B cell (primary cell): ENCODE results near the gene FAM151A. TPM values are rescaled to one million over a fixed set of nuclear protein-coding genes. Genes with fewer than 3 reads are reported as not detected.

Source experiments
- ATAC-seq: fragments of 200-7000 bp; cut with Tn5 transposase; one replicate; pipeline ENCODE4 v1.10.0; 2021; ENCODE audit warnings: low read depth, mild to moderate bottlenecking, moderate number of reproducible peaks, moderate library complexity
- CTCF ChIA-PET: fragments of 350-600 bp; sonication (Branson Sonifier 250); formaldehyde crosslinking; loops from one replicate; lab custom pipeline; 2021; ENCODE audit warnings: antibody characterized with exemption, inconsistent platforms; lab: Charles Lee
- POLR2A ChIA-PET: fragments of 350-600 bp; sonication (Branson Sonifier 250); formaldehyde crosslinking; loops from one replicate; lab custom pipeline; 2021; ENCODE audit warnings: antibody characterized with exemption; lab: Charles Lee
- DNase-seq: peaks from one replicate; pipeline ENCODE4 v3.0.0; 2013
- H2AFZ ChIP-seq: 2 replicates; pipeline ENCODE4 v1.6.1; 2012; ENCODE audit warnings: mild to moderate bottlenecking, low read depth, low read length; ENCODE audit not compliant: insufficient read depth, poor library complexity, severe bottlenecking
- H3K27ac ChIP-seq, 2 donors: 1 replicate in 1 of 2; 2 replicates in 1 of 2; pipeline ENCODE4 v1.5.1; 2012 to 2013; ENCODE audit warnings: low read length in 2 of 2, mild to moderate bottlenecking in 2 of 2, moderate library complexity in 1 of 2
- H3K27me3 ChIP-seq, 4 experiments: fragments of 200-600 bp in 1 of 4; sonication (generic) in 1 of 4; replicated peaks in 1 of 4; 1 replicate in 2 of 4; 2 replicates in 2 of 4; pipeline versions ENCODE4 v1.6.1 to v1.7.0; 2013 to 2016; ENCODE audit warnings: low read length in 3 of 4, mild to moderate bottlenecking in 2 of 4, mixed read lengths in 1 of 4, moderate library complexity in 1 of 4; ENCODE audit not compliant: insufficient read depth in 4 of 4, control insufficient read depth in 3 of 4; ENCODE audit errors: control extremely low read depth in 1 of 4
- H3K36me3 ChIP-seq, 2 experiments: replicated peaks in 1 of 2; 1 replicate in 1 of 2; 2 replicates in 1 of 2; pipeline versions ENCODE4 v1.6.1 to v1.7.1; 2013; ENCODE audit warnings: low read length in 1 of 2; ENCODE audit not compliant: insufficient read depth in 2 of 2, control insufficient read depth in 1 of 2; ENCODE audit errors: control extremely low read depth in 1 of 2, extremely low read depth in 1 of 2
- H3K4me1 ChIP-seq, 2 donors: fragments of 200-600 bp in 1 of 2; sonication (generic) in 1 of 2; 1 replicate in 1 of 2; 2 replicates in 1 of 2; pipeline versions ENCODE4 v1.5.1 to v1.6.1; 2013 to 2017; ENCODE audit warnings: low read length in 2 of 2; ENCODE audit not compliant: control insufficient read depth in 2 of 2, insufficient read depth in 2 of 2
- H3K4me2 ChIP-seq: replicated peaks from 2 replicates; pipeline ENCODE3; 2012; ENCODE audit warnings: mild to moderate bottlenecking, low read depth, low read length; ENCODE audit not compliant: poor library complexity, severe bottlenecking
- H3K4me3 ChIP-seq, 5 experiments: fragments of 200-600 bp in 1 of 5; sonication (generic) in 1 of 5; 1 replicate in 3 of 5; 2 replicates in 2 of 5; pipeline versions ENCODE4 v1.5.1 to v1.7.0; 2011 to 2016; ENCODE audit warnings: low read length in 4 of 5, mild to moderate bottlenecking in 4 of 5, low read depth in 2 of 5, control low read depth in 1 of 5, moderate library complexity in 1 of 5; ENCODE audit not compliant: insufficient read depth in 1 of 5; ENCODE audit errors: control extremely low read depth in 1 of 5, extremely low read depth in 1 of 5
- H3K79me2 ChIP-seq: fragments of 200-600 bp; sonication (generic); one replicate; pipeline ENCODE4 v1.6.0; 2016; ENCODE audit warnings: low read length; ENCODE audit not compliant: control insufficient read depth, insufficient read depth
- H3K9ac ChIP-seq: fragments of 200-600 bp; sonication (generic); 2 replicates; pipeline ENCODE4 v1.6.1; 2017; ENCODE audit warnings: mild to moderate bottlenecking, low read length, moderate library complexity
- H3K9me3 ChIP-seq, 3 donors: one replicate each; pipeline versions ENCODE4 v1.6.1 to v1.7.1; 2013; ENCODE audit warnings: low read length in 2 of 3; ENCODE audit not compliant: control insufficient read depth in 2 of 3, insufficient read depth in 1 of 3; ENCODE audit errors: control extremely low read depth in 1 of 3
- H4K20me1 ChIP-seq: 2 replicates; pipeline ENCODE4 v1.6.0; 2012; ENCODE audit warnings: mild to moderate bottlenecking, low read length; ENCODE audit not compliant: insufficient read depth, control insufficient read depth, poor library complexity, severe bottlenecking
- H3K27ac Mint-ChIP-seq: one replicate; pipeline ENCODE4 v1.8.0; 2021; ENCODE audit warnings: mixed read lengths
- H3K27me3 Mint-ChIP-seq: one replicate; pipeline ENCODE4 v1.8.0; 2021; ENCODE audit warnings: mixed read lengths
- H3K4me1 Mint-ChIP-seq: one replicate; pipeline ENCODE4 v1.8.0; 2021; ENCODE audit warnings: mixed read lengths
- H3K4me3 Mint-ChIP-seq: one replicate; pipeline ENCODE4 v1.8.0; 2021; ENCODE audit warnings: mixed read lengths
- H3K9me3 Mint-ChIP-seq: one replicate; pipeline ENCODE4 v1.8.0; 2022; ENCODE audit warnings: mixed read lengths; ENCODE audit not compliant: insufficient read depth
- CTCF ChIP-seq: fragments of 200-600 bp; IDR thresholded peaks from one replicate; pipeline ENCODE4 v1.8.0; 2022; ENCODE audit warnings: antibody characterized with exemption, mild to moderate bottlenecking
- EZH2 ChIP-seq: IDR thresholded peaks from 2 replicates; pipeline ENCODE4 v1.6.1; 2012; ENCODE audit warnings: borderline replicate concordance, low read depth, mild to moderate bottlenecking, moderate library complexity, low read length; ENCODE audit not compliant: insufficient read depth, poor library complexity, severe bottlenecking
- WGBS: methylation state at CpG from one replicate; pipeline ENCODE4 v1.1.5; 2013; ENCODE audit warnings: missing lambda C conversion rate; ENCODE audit not compliant: insufficient coverage; 5-methylcytosine and 5-hydroxymethylcytosine counted together
- intact Hi-C: fragments of 100-400 bp; cut with micrococcal nuclease; formaldehyde crosslinking; loops from one replicate; pipeline ENCODE4 v1.10.0; 2022
- polyA plus RNA-seq: library from polyadenylated mRNA; depleted of rRNA; stranded (reverse); fragments of >200 nt; gene quantifications from 2 replicates; pipeline ENCODE4 v1.2.3, GENCODE V29; 2012
- total RNA-seq, 2 donors: library from RNA; stranded (reverse); fragments of 120-200 nt in 1 of 2; gene quantifications; 1 replicate in 1 of 2; 2 replicates in 1 of 2; pipeline versions ENCODE4 v1.2.3 to v1.2.4, GENCODE V29; 2013 to 2022

FAM151A gene
- total and polyA plus RNA-seq, 2 donors (not counting 1 experiment from before 2014, with no cell fraction given): not detected

DNA sequence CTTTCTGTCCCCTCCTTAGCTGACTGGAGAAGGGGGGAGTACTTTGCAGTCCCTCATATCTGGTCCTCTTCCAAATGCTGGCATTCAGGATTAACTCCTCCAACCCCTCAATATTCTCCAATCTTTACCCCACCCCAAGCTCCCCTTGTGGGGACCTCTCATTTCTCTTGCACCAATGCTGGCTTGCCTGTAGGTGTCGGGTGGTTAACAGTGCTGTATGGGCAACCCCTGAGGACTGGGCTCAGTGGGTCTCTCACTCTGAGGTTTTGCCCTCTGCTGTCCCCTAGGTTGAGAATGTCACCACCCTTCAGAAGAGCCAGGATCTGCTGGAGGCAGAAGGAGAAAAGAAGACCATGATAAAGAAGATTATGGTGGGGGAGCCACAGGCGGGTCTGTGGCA lies 45.2 kb upstream of the FAM151A start:
- Mint-ChIP-seq H3K4me1 (no peaks in the 10 kb centered on the region), H3K9me3 (no peaks in the 10 kb centered on the region), H3K27ac (no peak overlapping the region), H3K4me3 (no peak overlapping the region), H3K27me3 (peaks cover 12% of the 10 kb centered on the region)
- Histone ChIP-seq H4K20me1 (no peaks in the 10 kb centered on the region), H3K9ac (no peak overlapping the region), H2AFZ (no peak overlapping the region), H3K79me2 (no peaks in the 10 kb centered on the region), H3K27me3 (no peaks in the 10 kb centered on the region), H3K4me3 (no peak overlapping the region), H3K4me2 (no peak overlapping the region), H3K9me3 (peaks cover 0 to 12% (median under 1%) of the 10 kb centered on the region in 3 donors), H3K36me3 (no peaks in the 10 kb centered on the region), H3K27ac (no peak overlapping the region), H3K4me1 (no peaks in the 10 kb centered on the region)
- CTCF ChIA-PET: no interaction called here
- 100% methylated on average over 1 of the region's 2 CpGs for WGBS
- DNase-seq: no peak
- POLR2A ChIA-PET: no interaction called here
- TF ChIP-seq EZH2: no peak
- ATAC-seq: no peak
- intact Hi-C loops: no loop called here

- TF ChIP-seq CTCF (no peak), EZH2 (no peak)
- WGBS: 100% methylated on average over 2 of the region's 2 CpGs
- peaks cover 13% of the 10 kb centered on the region for H3K27me3 Mint-ChIP-seq
Measured at GRCh38 chr1:54667797-54668196, 44.5 kb upstream of the FAM151A start.

More at GRCh38 chr1:54667797-54668196, 44.5 kb upstream of the FAM151A start:
- no peak for DNase-seq
- H3K36me3 ChIP-seq: no peaks in the 10 kb centered on the region
- H3K9ac ChIP-seq: no peak overlapping the region
- no peaks in the 10 kb centered on the region for H3K4me1 ChIP-seq
- H3K79me2 ChIP-seq: no peaks in the 10 kb centered on the region
- no peak overlapping the region for H2AFZ ChIP-seq
- ChIA-PET POLR2A (no interaction called here), CTCF (no interaction called here)
- Mint-ChIP-seq H3K27ac (no peak overlapping the region), H3K9me3 (no peaks in the 10 kb centered on the region), H3K4me3 (no peak overlapping the region), H3K4me1 (no peaks in the 10 kb centered on the region)
- no peak for ATAC-seq
- no peak overlapping the region for H3K27ac ChIP-seq
- H3K4me3 ChIP-seq: no peak overlapping the region
- peaks cover 0 to 7% (median 0%) of the 10 kb centered on the region in 3 donors for H3K9me3 ChIP-seq
- H3K4me2 ChIP-seq: no peak overlapping the region
- H4K20me1 ChIP-seq: no peaks in the 10 kb centered on the region
- intact Hi-C loops: no loop called here
- no peaks in the 10 kb centered on the region for H3K27me3 ChIP-seq
